ENCODE data around the gene SUSD5.

SUSD5 gene

DNA sequence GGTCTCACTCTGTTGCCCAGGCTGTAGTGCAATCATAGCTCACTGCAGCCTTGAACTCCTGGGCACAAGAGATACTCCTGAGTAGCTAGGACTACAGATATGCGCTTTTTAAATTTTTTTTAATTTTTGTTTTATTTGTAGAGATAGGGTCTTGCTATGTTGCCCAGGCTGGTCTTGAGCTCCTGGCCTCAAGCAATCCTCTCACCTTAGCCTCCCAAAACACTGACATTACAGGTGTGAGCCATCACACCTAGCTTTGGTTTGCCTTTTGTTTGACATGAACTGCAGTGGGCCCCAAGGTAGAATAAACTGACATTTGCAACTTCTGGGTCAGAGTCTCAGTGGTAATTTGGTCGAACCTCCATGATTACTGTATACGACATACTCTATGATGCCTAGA lies 113.8 kb downstream of the SUSD5 start:
- no peaks in the 10 kb centered on the region for H3F3A ChIP-seq (ENCODE audit: insufficient read depth)

DNA sequence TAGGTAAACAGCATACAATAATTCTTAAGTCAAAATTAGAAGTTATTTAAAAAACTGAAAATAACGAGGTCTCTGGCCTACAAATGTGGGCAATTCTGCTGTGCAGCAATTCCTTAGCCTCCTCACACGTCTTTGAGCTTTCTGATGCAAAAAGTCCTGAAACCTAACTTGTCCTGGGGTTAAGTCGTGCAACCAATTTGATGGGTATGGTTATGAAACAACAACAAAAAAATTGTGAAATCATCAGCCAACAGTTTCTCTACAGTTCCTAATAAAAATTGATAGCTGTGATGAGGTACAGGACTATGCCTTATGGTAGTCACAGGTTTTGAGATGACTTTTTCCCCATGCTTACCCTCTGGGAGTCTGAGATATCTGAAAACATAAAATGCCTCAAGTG lies 115.1 kb downstream of the SUSD5 start:
- H3K27me3 ChIP-seq (ENCODE audit: low read length), result no peaks in the 10 kb centered on the region
- peaks cover 3% of the 10 kb centered on the region; the same call in 1 of the 2 replicates for H3F3A ChIP-seq (ENCODE audit: insufficient read depth)
- no peak for TF ChIP-seq EZH2phosphoT487 (conservative IDR thresholded peaks at IDR 0.05; ENCODE audit: low read length)
- TF ChIP-seq, protein P1, sequence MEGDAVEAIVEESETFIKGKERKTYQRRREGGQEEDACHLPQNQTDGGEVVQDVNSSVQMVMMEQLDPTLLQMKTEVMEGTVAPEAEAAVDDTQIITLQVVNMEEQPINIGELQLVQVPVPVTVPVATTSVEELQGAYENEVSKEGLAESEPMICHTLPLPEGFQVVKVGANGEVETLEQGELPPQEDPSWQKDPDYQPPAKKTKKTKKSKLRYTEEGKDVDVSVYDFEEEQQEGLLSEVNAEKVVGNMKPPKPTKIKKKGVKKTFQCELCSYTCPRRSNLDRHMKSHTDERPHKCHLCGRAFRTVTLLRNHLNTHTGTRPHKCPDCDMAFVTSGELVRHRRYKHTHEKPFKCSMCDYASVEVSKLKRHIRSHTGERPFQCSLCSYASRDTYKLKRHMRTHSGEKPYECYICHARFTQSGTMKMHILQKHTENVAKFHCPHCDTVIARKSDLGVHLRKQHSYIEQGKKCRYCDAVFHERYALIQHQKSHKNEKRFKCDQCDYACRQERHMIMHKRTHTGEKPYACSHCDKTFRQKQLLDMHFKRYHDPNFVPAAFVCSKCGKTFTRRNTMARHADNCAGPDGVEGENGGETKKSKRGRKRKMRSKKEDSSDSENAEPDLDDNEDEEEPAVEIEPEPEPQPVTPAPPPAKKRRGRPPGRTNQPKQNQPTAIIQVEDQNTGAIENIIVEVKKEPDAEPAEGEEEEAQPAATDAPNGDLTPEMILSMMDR (IDR thresholded peaks at IDR 0.05; ENCODE audit: insufficient read depth, low read length, poor library complexity, severe bottlenecking), result no peak
- H3K9me2 ChIP-seq (replicated peaks; ENCODE audit: insufficient read depth, low read length), result no peaks in the 10 kb centered on the region
- no peaks in the 10 kb centered on the region for H3K9me3 ChIP-seq (ENCODE audit: insufficient read depth, low read length)
- no peaks in the 10 kb centered on the region for H4K20me1 ChIP-seq (ENCODE audit: low read depth, low read length)
- no peak overlapping the region for H3K9ac ChIP-seq (ENCODE audit: low read length)
- H3K4me3 ChIP-seq (ENCODE audit: insufficient read depth, low read length, poor library complexity, severe bottlenecking), result no peak overlapping the region
- no peak overlapping the region for H3K4me2 ChIP-seq (ENCODE audit: low read depth, low read length, poor library complexity, severe bottlenecking)
- no peak overlapping the region for H3K27ac ChIP-seq (ENCODE audit: low read depth, low read length)
- no peaks in the 10 kb centered on the region for H3K36me3 ChIP-seq (ENCODE audit: low read length)
- no peak overlapping the region for H2AFZ ChIP-seq (ENCODE audit: low read depth, low read length, severe bottlenecking)
- no peaks in the 10 kb centered on the region for H3K79me2 ChIP-seq (ENCODE audit: insufficient read depth, low read length)

More for the DNA sequence above, 113.8 kb downstream of the SUSD5 start:
- Histone ChIP-seq H3K4me2 (ENCODE audit: low read depth, low read length, poor library complexity, severe bottlenecking) (no peak overlapping the region), H3K36me3 (ENCODE audit: low read length) (no peaks in the 10 kb centered on the region), H3K27ac (ENCODE audit: low read depth, low read length) (no peak overlapping the region), H3K9ac (ENCODE audit: low read length) (no peak overlapping the region), H3K9me3 (ENCODE audit: insufficient read depth, low read length) (no peaks in the 10 kb centered on the region), H3K4me3 (ENCODE audit: insufficient read depth, low read length, poor library complexity, severe bottlenecking) (no peak overlapping the region), H2AFZ (ENCODE audit: low read depth, low read length, severe bottlenecking) (no peak overlapping the region), H3K9me2 (replicated peaks; ENCODE audit: insufficient read depth, low read length) (no peaks in the 10 kb centered on the region), H3K79me2 (ENCODE audit: insufficient read depth, low read length) (no peaks in the 10 kb centered on the region), H3K27me3 (ENCODE audit: low read length) (no peaks in the 10 kb centered on the region), H4K20me1 (ENCODE audit: low read depth, low read length) (no peaks in the 10 kb centered on the region)
- TF ChIP-seq EZH2phosphoT487 (conservative IDR thresholded peaks at IDR 0.05; ENCODE audit: low read length), result no peak
- TF ChIP-seq, protein P1 (IDR thresholded peaks at IDR 0.05; ENCODE audit: insufficient read depth, low read length, poor library complexity, severe bottlenecking), result no peak

DNA sequence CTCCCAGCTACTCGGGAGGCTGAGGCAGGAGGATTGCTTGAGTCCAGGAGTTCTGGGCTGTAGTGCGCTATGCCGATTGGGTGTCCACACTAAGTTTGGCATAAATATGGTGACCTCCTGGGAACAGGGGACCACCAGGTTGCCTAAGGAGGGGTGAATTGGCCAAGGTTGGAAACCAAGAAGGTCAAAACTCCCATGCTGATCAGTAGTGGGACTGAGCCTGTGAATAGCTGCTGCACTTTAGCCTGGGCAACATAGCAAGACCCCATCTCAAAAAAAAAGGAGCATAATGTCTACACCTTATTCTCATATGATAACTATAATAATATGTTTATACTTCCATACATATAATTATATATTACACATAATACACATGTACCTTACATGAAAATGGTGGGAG lies 115.6 kb downstream of the SUSD5 start:
- H2AFZ ChIP-seq (ENCODE audit: low read depth, low read length, severe bottlenecking), result no peak overlapping the region

More for the DNA sequence above, 115.6 kb downstream of the SUSD5 start:
- H4K20me1 ChIP-seq (ENCODE audit: low read depth, low read length), result no peaks in the 10 kb centered on the region
- H3F3A ChIP-seq (ENCODE audit: insufficient read depth), result peaks cover 3% of the 10 kb centered on the region; the same call in 1 of the 2 replicates
- H3K27ac ChIP-seq (ENCODE audit: low read depth, low read length), result no peak overlapping the region
- no peaks in the 10 kb centered on the region for H3K9me3 ChIP-seq (ENCODE audit: insufficient read depth, low read length)
- no peaks in the 10 kb centered on the region for H3K27me3 ChIP-seq (ENCODE audit: low read length)
- H3K9ac ChIP-seq (ENCODE audit: low read length), result no peak overlapping the region
- no peaks in the 10 kb centered on the region for H3K36me3 ChIP-seq (ENCODE audit: low read length)
- H3K4me2 ChIP-seq (ENCODE audit: low read depth, low read length, poor library complexity, severe bottlenecking), result no peak overlapping the region
- H3K79me2 ChIP-seq (ENCODE audit: insufficient read depth, low read length), result no peaks in the 10 kb centered on the region
- no peak overlapping the region for H3K4me3 ChIP-seq (ENCODE audit: insufficient read depth, low read length, poor library complexity, severe bottlenecking)
- no peak for TF ChIP-seq EZH2phosphoT487 (conservative IDR thresholded peaks at IDR 0.05; ENCODE audit: low read length)
- TF ChIP-seq, protein P1 (IDR thresholded peaks at IDR 0.05; ENCODE audit: insufficient read depth, low read length, poor library complexity, severe bottlenecking), result no peak
- no peaks in the 10 kb centered on the region for H3K9me2 ChIP-seq (replicated peaks; ENCODE audit: insufficient read depth, low read length)

Measured in SU-DHL-6 (cell line).